OCI-M2 (cell line): ENCODE measurements around the gene OR2B6.

ENCODE experiments used
- DNase-seq: peaks from one replicate; lab custom pipeline; 2025; ENCODE audit not compliant: unreplicated experiment; lab: John Stamatoyannopoulos, UW

OR2B6 gene

DNA sequence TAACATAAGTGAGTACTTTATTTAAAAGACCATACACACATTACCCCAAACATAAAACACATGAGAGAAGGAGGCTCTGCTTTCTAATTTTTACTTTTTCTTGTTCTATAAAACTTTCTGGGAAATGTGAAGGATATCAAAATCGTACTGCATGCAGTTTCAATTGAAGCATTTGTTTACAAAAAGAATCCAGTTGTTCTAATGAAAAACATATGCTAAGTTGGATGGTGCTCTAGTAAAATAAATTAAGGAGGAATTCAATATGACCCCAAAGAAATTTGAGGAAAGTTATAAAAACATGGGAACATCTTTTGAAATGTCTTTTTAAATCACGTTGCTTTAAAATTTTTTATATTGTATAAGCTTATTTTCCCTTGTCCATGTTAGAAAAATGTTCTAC is 37.6 kb downstream of the OR2B6 start:
- no peak for DNase-seq

DNA sequence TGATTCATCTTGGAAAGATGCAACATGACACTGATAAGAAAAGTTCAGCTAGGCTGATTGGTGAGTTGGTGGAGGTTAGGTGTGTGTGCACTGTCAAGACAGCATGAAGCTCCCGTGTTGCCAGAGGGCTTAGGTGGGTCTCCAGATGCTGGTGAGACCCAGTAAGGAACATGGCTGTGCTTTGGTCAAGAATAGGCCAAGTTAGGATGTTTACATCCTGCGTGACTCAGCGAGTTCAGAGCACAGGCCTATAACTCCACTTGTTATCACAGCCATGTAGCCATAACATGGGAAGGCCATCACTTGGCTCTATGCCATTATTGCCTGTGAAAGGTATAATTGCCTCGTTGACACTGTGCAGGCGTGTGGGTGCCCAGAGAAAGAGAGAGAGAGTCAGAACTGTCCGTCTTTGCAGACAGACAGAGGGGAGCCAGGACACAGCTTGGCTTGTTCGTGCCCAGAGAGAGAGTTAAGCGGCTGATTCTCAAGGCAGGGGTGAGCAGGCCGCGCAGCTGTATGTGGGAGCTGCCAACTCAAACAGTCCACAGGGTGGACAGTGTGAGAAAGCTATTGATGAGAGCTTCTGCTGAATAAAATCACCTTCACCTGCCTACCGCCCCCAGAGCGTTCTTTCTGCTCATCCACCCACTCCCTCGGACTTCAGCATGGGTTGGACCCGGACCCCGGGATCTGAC is 43.5 kb downstream of the OR2B6 start:
- no peak for DNase-seq

DNA sequence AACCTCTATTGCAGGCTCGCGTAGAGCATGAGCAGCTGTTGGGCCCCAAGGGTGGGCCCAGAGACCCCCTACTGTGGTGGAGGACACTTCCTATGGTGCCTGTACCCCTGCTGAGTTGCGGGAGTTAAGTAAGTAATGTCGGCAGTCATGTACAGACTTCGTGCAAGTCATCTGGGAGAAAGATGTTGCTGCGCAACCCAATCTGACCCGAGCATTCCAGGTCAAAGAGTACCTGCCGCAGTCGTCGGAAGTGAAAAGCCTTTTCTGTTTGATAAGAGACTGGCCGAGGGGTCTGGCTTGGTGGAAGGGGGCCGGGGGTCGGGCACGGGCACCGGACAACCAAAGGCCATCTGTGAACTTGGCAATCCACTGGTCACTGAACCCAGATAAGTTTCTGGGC is 44.3 kb downstream of the OR2B6 start:
- DNase-seq, result no peak

DNA sequence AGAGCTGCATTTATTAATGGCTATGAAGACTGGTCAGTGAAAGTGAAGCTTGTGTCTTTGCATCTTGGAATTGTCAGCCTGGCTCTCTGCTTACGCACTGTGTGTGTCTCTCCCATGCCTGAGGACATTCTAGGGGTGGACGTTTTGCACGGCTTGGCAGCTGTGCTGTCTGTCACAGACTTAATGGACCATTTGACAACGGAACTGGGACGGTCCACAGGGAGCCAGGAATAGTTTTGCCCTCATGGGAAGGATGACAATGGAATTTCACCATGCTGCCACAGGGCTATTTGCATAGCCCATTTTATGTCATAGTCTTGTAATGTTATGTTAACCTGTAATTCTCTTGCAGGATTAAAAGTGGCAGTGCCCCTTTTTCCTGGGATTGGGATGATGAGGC is 44.7 kb downstream of the OR2B6 start:
- no peak for DNase-seq

DNA sequence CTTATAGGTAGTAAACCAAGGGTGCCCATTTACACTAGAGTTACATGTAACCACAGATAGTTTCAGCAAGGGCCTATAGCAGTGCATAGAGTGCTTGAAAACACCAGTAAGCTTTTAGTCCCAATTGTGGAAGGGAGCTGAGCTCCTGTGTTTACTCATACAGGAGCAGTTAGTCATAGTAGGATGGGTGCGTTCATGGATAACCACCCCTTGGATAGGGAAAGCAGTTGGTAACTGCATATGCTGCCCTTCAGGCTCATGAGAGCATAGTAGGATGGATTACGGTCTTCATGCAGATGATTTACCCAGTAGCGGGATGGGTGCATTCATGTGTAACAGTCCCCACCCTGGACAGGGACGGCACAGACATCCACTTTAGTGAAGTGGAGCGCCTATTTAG is 45.1 kb downstream of the OR2B6 start:
- DNase-seq, result no peak

DNA sequence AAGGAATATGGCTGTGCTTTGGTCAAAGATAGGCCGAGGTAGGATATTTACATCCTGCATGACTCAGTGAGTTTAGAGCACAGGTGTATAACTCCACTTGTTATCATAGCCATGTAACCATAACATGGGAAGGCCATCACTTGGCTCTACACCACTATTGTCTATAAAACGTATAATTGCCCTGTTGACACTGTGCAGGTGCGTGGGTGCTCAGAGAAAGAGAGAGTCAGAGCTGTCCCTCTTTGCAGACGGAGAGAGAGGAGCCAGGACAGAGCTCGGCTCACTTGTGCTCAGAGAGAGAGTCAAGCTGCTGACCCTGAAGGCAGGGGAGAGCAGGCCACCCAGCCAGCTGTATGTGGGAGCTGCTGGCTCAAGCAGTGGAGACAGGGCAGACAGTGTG is 46.0 kb downstream of the OR2B6 start:
- no peak for DNase-seq

DNA sequence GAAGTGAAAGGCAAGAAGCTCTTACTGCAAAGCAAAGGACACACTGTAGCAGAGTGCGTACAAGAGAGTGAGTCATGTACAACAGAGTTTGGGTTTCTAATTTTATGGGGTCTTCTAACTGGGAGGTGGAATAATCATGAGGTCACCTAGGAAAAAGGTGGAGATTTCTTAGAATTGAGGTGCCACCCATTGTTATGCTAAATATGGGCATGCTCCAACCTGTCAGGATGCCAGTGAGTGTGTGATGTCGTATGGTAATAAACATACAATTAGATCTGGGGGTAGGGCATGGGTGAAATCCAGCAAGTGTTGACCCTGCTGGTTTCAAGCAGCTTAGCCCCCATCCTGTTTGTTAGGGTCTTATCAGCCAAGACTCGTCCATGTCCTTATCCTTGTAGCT is 46.6 kb downstream of the OR2B6 start:
- DNase-seq, result no peak

DNA sequence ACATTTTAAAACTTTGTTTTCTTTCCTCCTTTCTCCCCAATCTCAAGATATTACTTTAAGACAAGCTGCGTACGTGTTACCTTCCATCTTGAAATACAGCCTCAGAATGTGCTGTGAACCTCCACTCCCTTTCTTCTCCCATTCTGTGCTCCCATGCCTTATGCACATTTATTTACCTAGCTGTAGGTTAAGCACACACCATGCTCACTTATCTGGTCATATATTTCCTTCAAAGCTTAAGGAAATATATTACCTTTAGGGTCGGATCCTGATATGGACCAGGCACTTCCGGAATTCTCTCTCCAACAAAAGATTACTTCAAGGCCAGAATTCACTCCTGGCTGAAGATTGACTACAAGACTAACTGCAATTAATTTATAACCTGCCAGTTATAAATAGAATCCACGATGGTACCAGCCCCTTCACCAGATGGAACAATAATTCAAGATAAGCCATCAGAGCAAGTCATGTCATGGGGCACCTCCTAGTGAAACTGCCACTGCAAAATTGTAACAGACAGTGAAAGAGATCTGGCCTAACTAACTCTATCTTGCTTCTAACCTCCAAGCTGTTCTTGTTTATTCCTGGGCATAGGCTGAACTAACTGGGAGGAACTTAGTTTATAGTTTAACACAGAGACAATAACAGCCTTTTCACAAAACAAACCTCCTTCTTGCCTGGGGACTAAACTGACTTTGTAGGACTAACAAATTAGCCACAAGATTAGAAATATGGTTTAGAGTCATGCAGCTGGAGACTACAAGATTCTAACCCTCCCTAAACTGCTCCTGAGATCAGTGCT is 47.5 kb downstream of the OR2B6 start:
- DNase-seq, result no peak

DNA sequence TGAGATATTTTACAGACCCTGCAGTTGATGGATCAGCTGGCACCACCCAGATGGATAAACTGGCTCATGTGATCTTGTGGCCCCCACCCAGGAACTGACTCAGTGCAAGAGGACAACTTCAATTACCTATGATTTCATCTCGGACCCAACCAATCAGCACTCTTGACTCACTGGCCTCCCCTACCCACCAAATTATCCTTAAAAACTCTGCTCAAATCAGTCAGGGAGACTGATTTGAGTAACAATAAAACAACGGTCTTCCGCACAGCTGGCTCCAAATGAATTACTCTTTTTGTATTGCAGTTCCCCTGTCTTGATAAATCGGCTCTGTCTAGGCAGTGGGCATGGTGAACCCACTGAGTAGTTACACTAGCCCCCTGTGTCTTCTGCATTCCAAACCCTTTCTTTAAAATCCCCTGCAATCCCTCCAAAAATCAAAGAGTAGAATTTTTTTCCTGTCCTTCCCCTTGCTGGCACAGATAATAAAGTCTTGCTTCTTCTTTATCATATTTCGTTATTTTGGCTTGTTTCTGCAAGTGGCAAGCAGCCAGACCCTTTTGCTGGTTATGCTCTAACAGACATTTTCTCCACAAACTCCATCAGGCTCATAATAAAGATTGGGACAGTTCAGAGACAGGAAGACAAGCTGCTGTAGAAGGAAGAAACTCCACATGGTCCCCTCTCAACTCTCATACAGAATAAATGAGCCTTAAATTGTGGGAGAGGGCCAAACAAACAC is 48.3 kb downstream of the OR2B6 start:
- no peak for DNase-seq

DNA sequence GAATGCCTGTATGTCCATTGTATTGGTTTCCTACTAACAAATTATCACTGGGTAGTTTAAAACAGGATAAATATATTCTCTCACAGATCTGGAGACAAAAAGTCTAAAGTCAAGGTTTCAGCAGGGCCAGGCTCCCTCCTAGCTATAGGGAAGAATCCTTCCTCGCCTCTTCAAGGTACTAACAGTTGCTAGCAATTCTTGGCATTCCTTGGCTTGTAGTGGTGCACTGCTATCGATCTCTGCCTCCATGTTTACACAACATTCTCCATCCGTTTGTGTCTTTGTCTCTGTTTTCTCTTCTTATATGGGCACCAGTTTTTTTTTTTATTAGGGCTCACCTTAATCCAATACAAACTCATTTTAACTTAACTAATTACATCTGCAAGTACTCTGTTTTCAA is 48.9 kb downstream of the OR2B6 start:
- no peak for DNase-seq
